Omental fat pad (tissue), 4 donors: Measurements from ENCODE around the gene ITPR2. TPM values are rescaled to one million over a fixed set of nuclear protein-coding genes. Genes with fewer than 3 reads are reported as not detected.

Source experiments
- ATAC-seq: fragments of 150-250 bp; one replicate; pipeline ENCODE4 v1.9.1; 2016; ENCODE audit warnings: mild to moderate bottlenecking, moderate library complexity; ENCODE audit not compliant: low FRiP score
- DNase-seq: peaks from one replicate; pipeline ENCODE4 v3.0.0-alpha.2; 2019; ENCODE audit warnings: low spot score
- CTCF ChIP-seq, 3 donors: fragments of 450-650 bp; IDR thresholded peaks; one replicate each; pipeline ENCODE4 v1.5.1; 2016 to 2017; ENCODE audit warnings: antibody characterized with exemption in 3 of 3, mild to moderate bottlenecking in 3 of 3, moderate library complexity in 2 of 3
- total RNA-seq, 4 donors: library from RNA; depleted of rRNA; stranded (reverse); fragments of >200 nt; gene quantifications; one replicate each; pipeline ENCODE4 v1.1.0, GENCODE V29; 2016

ITPR2 gene
- total RNA-seq, 4 donors from 2014 or later = 39.0 to 62.9 (median 47.4) TPM

DNA sequence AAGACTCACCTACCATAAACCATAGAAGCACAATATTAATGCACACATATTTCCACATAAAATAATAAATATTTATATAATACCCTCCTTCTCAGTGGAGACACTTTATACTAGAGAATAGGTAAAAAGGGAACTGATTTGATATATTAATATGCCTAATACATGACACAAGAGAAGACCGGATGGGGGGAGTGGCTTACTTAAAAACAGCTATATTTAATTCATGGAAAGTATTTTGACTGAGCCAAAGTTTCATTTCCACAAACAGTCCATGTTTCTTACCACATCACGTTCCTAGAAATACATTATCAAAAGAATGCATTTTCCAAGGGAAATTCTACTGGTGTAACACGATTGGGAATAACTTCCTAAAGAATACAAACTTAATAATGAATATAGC, 63.4 kb downstream of the ITPR2 start:
- ATAC-seq = no peak
- DNase-seq = no peak
- no peak for TF ChIP-seq CTCF (IDR thresholded peaks at IDR 0.05)

DNA sequence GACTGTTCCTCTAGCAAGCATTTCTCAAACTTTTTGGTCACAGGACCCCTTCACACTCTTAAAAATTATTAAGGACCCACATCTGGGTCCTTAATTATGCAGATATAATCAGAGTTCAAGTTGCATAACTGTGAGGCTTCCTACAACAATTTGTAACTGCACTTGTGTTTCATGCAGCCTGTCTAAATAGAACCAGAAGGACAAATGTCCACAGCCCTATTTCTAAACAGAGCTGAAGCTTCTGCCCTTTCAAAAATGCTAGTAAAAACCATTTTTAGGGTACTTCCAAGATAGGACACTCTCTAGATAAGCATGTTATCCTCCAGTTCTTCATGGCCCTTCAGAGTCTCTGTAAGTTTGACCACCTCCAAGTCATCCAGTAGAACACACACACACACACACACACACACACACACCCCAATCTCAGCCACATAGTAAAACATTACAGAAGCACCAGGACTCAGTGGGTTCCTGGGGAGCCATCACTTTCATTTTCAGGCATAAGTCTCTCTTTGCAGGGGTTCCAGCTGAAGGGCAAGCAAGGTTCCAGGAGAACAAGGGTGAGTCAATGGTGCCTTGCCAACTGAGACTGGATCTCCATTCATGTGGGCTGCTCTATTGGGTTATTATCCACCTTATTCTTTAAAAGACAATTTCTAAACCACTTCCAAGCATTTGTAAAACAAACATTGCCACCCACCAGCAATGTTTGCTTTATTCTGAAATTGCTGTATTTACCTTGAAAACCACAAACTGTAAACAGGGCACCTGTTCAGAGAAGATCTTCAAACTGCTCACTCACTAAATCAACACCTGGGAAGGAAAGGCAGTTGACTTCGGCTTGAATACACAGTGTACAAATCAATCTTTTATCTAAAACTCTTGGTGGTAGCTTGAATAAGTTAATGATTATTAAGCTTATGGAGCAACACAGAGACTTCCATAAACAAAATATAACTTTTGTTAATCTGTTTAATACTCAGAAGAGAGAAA, 64.1 kb downstream of the ITPR2 start:
- no peak for ATAC-seq

DNA sequence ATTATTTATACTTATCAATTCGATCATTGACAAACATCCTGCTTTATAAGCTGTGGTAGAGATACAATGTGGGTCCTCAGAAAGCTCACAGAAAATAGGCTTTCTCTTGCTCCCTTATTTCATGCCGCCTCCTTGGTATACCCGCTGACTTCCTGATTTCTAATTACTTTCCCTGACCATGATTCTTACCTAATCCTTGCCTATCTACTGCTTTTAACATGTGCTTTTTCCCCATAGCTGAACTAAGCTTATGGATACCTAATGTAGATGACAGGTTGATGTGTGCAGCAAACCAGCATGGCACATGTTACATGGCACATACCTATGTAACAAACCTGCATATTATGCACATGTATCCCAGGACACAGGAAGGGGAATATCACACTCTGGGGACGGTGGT, 65.1 kb downstream of the ITPR2 start:
- no peak for ATAC-seq
- TF ChIP-seq CTCF (IDR thresholded peaks at IDR 0.05) = no peak

More for the DNA sequence above, 64.1 kb downstream of the ITPR2 start:
- no peak for TF ChIP-seq CTCF (IDR thresholded peaks at IDR 0.05)
- no peak for DNase-seq

GRCh38 chr12:26767116-26767515, 65.9 kb downstream of the ITPR2 start:
- ATAC-seq (no peak), DNase-seq (no peak)
- no peak for TF ChIP-seq CTCF (IDR thresholded peaks at IDR 0.05)

More for the DNA sequence above, 65.1 kb downstream of the ITPR2 start:
- no peak for DNase-seq

GRCh38 chr12:26762186-26762585, 70.8 kb downstream of the ITPR2 start:
- DNase-seq (no peak), ATAC-seq (no peak)
- TF ChIP-seq CTCF (IDR thresholded peaks at IDR 0.05) = no peak

DNA sequence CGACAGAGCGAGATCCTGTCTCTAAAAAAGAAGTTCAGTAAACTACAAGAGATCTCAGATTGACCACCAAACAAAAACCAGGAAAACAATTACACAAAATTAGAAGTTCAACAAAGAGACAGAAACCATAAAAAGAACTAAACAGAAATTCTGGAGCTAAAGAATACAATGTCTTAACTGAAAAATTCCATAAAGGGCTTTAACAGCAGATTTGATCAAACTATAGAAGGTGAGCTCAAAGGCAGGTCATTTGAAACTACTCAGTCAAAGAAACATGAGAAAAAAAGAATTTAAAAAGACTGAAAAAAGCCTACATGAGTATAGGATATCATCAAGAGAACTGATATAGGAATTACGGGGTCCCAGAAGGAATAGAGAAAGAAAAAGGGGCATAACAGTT, 71.2 kb downstream of the ITPR2 start:
- DNase-seq = no peak
- no peak for TF ChIP-seq CTCF (IDR thresholded peaks at IDR 0.05)
- no peak for ATAC-seq
